Panc1 (cell line): ENCODE data around the gene RPAP3.

Experiments used
- POLR2AphosphoS5 ChIP-seq: IDR thresholded peaks from 2 replicates; pipeline ENCODE4 v1.6.1; 2012; ENCODE audit warnings: mild to moderate bottlenecking, low read depth, low read length, moderate library complexity
- TF ChIP-seq, protein P1 (sequence below): fragments of 450-650 bp; IDR thresholded peaks from 2 replicates; pipeline ENCODE4 v1.5.1; 2017; ENCODE audit warnings: mild to moderate bottlenecking
- TF ChIP-seq, protein P2 (sequence below), 2 experiments: IDR thresholded peaks; 2 replicates each; pipeline ENCODE4 v1.6.1; 2011 to 2012; ENCODE audit warnings: low read depth in 2 of 2, control low read depth in 1 of 2, low read length in 1 of 2, mild to moderate bottlenecking in 1 of 2, moderate library complexity in 1 of 2; ENCODE audit not compliant: insufficient read depth in 1 of 2

DNA sequence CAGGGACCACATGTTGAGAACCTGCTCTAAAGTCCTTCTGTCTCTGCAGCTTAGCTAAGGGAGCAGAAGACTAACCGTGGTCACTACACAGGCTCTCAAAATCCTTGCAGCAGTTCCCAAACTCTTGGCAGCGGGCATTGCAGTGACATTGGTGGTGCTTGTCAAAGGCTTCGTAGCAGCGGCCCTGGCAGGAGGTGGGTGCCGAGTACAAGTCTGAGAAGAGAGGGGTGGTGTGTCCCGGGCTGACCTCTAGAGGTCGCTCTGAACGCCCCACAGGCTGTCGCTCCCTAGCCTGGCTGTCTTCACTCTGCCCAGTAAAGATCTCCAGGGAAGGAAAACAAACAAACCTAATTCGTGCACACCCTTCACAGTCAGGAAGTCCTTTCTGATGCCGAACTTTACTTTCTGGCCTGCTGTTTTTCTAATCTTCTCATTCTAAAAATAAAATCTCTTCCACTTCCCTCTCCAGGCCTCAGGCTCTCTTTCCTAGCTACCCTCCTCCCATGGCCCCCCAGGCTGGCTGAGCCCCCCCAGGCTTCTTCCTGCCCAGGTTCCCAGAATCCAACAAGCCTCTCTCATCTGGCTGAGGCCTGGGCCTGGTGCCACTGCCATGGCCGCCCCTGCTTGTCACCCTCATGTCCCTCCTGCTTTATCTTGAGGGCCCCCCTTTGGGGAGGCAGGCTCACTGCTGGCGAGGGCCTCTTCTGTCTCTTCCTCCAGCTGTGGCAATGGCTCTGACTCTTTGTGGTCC, 11.8 kb upstream of the RPAP3 start:
- TF ChIP-seq, protein P1, sequence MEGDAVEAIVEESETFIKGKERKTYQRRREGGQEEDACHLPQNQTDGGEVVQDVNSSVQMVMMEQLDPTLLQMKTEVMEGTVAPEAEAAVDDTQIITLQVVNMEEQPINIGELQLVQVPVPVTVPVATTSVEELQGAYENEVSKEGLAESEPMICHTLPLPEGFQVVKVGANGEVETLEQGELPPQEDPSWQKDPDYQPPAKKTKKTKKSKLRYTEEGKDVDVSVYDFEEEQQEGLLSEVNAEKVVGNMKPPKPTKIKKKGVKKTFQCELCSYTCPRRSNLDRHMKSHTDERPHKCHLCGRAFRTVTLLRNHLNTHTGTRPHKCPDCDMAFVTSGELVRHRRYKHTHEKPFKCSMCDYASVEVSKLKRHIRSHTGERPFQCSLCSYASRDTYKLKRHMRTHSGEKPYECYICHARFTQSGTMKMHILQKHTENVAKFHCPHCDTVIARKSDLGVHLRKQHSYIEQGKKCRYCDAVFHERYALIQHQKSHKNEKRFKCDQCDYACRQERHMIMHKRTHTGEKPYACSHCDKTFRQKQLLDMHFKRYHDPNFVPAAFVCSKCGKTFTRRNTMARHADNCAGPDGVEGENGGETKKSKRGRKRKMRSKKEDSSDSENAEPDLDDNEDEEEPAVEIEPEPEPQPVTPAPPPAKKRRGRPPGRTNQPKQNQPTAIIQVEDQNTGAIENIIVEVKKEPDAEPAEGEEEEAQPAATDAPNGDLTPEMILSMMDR = peak; percentile 79
- TF ChIP-seq, protein P2, sequence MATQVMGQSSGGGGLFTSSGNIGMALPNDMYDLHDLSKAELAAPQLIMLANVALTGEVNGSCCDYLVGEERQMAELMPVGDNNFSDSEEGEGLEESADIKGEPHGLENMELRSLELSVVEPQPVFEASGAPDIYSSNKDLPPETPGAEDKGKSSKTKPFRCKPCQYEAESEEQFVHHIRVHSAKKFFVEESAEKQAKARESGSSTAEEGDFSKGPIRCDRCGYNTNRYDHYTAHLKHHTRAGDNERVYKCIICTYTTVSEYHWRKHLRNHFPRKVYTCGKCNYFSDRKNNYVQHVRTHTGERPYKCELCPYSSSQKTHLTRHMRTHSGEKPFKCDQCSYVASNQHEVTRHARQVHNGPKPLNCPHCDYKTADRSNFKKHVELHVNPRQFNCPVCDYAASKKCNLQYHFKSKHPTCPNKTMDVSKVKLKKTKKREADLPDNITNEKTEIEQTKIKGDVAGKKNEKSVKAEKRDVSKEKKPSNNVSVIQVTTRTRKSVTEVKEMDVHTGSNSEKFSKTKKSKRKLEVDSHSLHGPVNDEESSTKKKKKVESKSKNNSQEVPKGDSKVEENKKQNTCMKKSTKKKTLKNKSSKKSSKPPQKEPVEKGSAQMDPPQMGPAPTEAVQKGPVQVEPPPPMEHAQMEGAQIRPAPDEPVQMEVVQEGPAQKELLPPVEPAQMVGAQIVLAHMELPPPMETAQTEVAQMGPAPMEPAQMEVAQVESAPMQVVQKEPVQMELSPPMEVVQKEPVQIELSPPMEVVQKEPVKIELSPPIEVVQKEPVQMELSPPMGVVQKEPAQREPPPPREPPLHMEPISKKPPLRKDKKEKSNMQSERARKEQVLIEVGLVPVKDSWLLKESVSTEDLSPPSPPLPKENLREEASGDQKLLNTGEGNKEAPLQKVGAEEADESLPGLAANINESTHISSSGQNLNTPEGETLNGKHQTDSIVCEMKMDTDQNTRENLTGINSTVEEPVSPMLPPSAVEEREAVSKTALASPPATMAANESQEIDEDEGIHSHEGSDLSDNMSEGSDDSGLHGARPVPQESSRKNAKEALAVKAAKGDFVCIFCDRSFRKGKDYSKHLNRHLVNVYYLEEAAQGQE (IDR thresholded peaks at IDR 0.05; ENCODE audit: insufficient read depth in 1 of 2, low read depth in 2 of 2, low read length in 1 of 2) = no peak
- TF ChIP-seq POLR2AphosphoS5 = no peak
